Thoracic aorta (tissue), 2 donors: ENCODE data around the gene NPHP3. TPM values are rescaled to one million over a fixed set of nuclear protein-coding genes. Genes with fewer than 3 reads are reported as not detected.

ENCODE experiments used
- ATAC-seq: fragments of 150-250 bp; one replicate; pipeline ENCODE4 v1.8.0; 2017; ENCODE audit warnings: low read depth; ENCODE audit not compliant: insufficient number of reproducible peaks, low FRiP score
- DNase-seq: peaks from one replicate; pipeline ENCODE4 v3.0.0-alpha.2; 2020; ENCODE audit warnings: low spot score
- H3K27ac ChIP-seq, 2 donors: fragments of 200-600 bp; sonication (generic); 1 replicate in 1 of 2; 2 replicates in 1 of 2; pipeline ENCODE4 v1.5.1; 2016; ENCODE audit warnings: mild to moderate bottlenecking in 2 of 2, moderate library complexity in 2 of 2
- H3K27me3 ChIP-seq: fragments of 200-600 bp; sonication (generic); replicated peaks from 2 replicates; pipeline ENCODE4 v1.6.0; 2016; ENCODE audit warnings: mild to moderate bottlenecking; ENCODE audit not compliant: insufficient read depth
- H3K36me3 ChIP-seq: fragments of 200-600 bp; sonication (generic); one replicate; pipeline ENCODE4 v1.5.1; 2016
- H3K4me1 ChIP-seq, 2 donors: fragments of 200-600 bp; sonication (generic); 1 replicate in 1 of 2; 2 replicates in 1 of 2; pipeline versions ENCODE4 v1.5.1 to v1.6.0; 2016; ENCODE audit warnings: low read depth in 2 of 2, mild to moderate bottlenecking in 1 of 2; ENCODE audit not compliant: control insufficient read depth in 1 of 2
- H3K4me3 ChIP-seq: fragments of 200-600 bp; sonication (generic); 2 replicates; pipeline ENCODE4 v1.5.1; 2016; ENCODE audit warnings: mild to moderate bottlenecking
- H3K9me3 ChIP-seq: fragments of 200-600 bp; sonication (generic); 2 replicates; pipeline ENCODE4 v1.5.1; 2016
- CTCF ChIP-seq: fragments of 200-600 bp; sonication (generic); IDR thresholded peaks from one replicate; pipeline ENCODE4 v1.5.1; 2019; ENCODE audit warnings: antibody characterized with exemption
- total RNA-seq, 2 donors: library from RNA; depleted of rRNA; stranded (reverse); fragments of >200 nt; gene quantifications; one replicate each; pipeline versions ENCODE4 v1.1.0 to v1.2.3, GENCODE V29; 2016

NPHP3 gene
- total RNA-seq, 2 donors from 2014 or later = 36.3 to 99.7 TPM

- peaks cover 25 to 44% of the 10 kb centered on the region in 2 donors for H3K4me1 ChIP-seq
- DNase-seq (peak; percentile 37), ATAC-seq (peak; percentile 48)
- peak; percentile 65 for TF ChIP-seq CTCF
- no peaks in the 10 kb centered on the region for H3K36me3 ChIP-seq
- peak within 1 kb of the TSS; percentile 95 to 96 for H3K27ac ChIP-seq
- H3K9me3 ChIP-seq = no peaks in the 10 kb centered on the region
- peak within 1 kb of the TSS; percentile 88 for H3K4me3 ChIP-seq
- no peaks in the 10 kb centered on the region for H3K27me3 ChIP-seq
Observed at GRCh38 chr3:132659365-132660051, 62.7 kb downstream of the NPHP3 start, which contains the start of gene ACAD11. ACAD11 (minus strand) TSS chr3:132659809; CDS start chr3:132659751, 58 bp downstream.

GRCh38 chr3:132659000-132659364, 63.2 kb downstream of the NPHP3 start:
- Histone ChIP-seq H3K9me3 (no peaks in the 10 kb centered on the region), H3K27ac (peak overlapping the region; percentile 95 to 96), H3K4me3 (peak overlapping the region; percentile 88), H3K27me3 (no peaks in the 10 kb centered on the region), H3K36me3 (no peaks in the 10 kb centered on the region), H3K4me1 (peaks cover 25 to 44% of the 10 kb centered on the region in 2 donors)
- DNase-seq (no peak), ATAC-seq (peak; percentile 3)
- no peak for TF ChIP-seq CTCF

GRCh38 chr3:132657869-132658747, 64.1 kb downstream of the NPHP3 start:
- Histone ChIP-seq H3K36me3 (no peaks in the 10 kb centered on the region), H3K4me3 (peak overlapping the region; percentile 88), H3K27me3 (no peaks in the 10 kb centered on the region), H3K9me3 (no peaks in the 10 kb centered on the region), H3K4me1 (peaks cover 25 to 42% of the 10 kb centered on the region in 2 donors), H3K27ac (no peak overlapping the region)
- ATAC-seq = no peak
- no peak for TF ChIP-seq CTCF
- no peak for DNase-seq

DNA sequence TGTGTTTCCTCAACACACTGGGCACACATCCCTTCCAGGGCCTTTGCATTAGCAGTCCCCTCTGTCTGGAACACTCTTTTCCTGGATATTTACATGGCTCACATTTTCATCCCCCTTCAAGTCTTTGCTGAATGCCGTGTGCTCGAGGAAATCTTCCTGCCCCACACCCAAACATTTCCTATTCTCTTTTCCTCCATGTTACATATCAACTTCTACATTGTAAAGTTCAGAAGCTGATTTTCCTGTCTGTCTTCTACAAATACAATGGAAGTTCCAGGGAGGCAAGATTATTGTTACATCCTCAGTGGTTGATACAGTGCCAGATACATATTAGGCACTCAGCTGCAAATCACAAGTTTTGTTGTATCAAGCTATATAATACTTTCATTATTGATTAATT, 66.7 kb downstream of the NPHP3 start:
- Histone ChIP-seq H3K4me1 (peaks cover 9 to 19% of the 10 kb centered on the region in 2 donors), H3K9me3 (no peaks in the 10 kb centered on the region), H3K27me3 (no peaks in the 10 kb centered on the region), H3K4me3 (no peak overlapping the region), H3K27ac (no peak overlapping the region), H3K36me3 (no peaks in the 10 kb centered on the region)
- ATAC-seq (no peak), DNase-seq (no peak)
- TF ChIP-seq CTCF = no peak

DNA sequence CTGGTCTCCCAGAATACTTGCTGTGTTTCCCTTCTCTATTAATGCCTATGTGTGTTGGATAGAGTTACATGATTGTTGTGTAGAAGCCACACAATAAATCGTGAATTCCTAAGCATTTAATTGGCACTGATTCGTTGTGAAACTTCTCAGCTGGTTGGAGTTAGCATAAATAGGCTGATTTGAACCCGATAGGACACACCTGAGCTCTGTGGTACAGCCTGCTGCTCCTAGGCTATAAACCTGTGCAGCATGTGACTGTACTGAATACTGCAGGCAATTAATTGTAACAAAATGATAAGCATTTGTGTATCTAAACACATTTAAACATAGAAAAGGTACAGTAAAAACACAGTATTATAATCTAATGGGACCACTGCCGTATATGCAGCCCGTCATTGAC, 67.5 kb downstream of the NPHP3 start:
- Histone ChIP-seq H3K27ac (no peak overlapping the region), H3K36me3 (no peaks in the 10 kb centered on the region)

More for the DNA sequence above, 67.5 kb downstream of the NPHP3 start:
- Histone ChIP-seq H3K9me3 (no peaks in the 10 kb centered on the region), H3K4me1 (peaks cover 9 to 19% of the 10 kb centered on the region in 2 donors), H3K4me3 (no peak overlapping the region), H3K27me3 (no peaks in the 10 kb centered on the region)
- ATAC-seq (no peak), DNase-seq (no peak)
- no peak for TF ChIP-seq CTCF
